ENCODE data around the gene ZNF724.
"Not testable (repeated sequence)": the region's sequence is repeated elsewhere in the genome, so short reads cannot be mapped to it uniquely, and the experiment has no call there.

ZNF724 gene

DNA sequence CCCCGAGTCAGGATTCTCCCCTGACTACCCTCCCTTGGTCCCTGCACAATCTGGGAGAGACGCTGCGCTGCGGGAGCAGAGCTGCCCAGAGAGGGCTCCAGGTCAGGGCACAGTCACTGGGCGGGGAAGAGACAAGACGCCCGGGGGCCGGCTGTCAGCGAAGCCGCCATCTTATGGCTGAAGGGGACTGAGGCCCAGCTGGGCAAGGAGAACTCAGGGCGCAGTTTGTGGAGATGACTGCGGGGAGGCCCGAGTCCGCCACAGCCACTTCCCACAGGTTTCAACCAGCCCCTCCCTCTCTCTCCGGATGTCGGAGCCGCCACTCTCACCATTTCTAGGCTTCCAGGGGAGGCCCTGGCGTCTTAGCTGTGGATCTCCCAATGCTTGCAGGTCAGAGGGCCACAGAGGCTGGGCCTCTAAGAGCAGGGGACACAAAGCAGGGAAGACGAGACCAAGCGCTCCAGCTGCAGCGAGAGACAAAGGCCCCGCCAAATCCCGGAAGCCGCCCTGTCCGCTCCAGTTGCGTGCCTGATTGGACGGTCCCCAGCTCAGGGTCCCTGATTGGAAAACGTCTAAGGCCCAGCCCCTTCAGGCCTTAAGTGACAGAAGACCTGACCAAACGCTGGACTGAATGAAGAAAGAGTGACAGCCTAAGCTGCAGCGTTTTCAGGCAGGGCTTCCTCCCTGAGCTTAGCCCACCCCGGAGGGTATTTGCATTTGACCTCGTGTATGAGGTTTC, at the start of gene ZNF724:
Gene ZNF724 (minus strand): TSS at position 484 of the 739 bp plus-strand sequence. CDS start 152 bp downstream, at position 332.
- peak; percentile 95 for DNase-seq (ENCODE audit: low spot score)

DNA sequence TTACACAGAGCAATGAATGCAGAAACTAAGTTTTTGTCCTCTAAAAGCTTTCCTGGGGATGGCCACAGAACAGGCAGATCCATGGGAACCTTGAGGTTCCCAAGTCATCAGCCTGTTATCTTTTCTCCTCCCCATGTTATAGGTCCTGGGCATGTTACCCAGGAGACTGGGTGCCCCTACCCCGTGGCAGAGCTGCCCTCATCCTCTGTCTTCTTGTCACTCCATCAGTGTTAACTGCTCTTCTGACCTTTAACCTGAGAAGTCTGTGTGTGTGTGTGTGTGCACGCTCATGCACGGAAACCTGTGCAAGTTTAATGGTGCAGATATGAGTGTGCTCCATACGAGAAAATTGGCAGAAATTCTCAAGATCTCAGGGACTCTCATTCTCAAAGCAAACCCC, 43.9 kb upstream of the ZNF724 start:
- DNase-seq (ENCODE audit: low spot score): no peak

- DNase-seq (ENCODE audit: low spot score): not testable (repeated sequence)
Observed at GRCh38 chr19:23289966-23290365, 39.8 kb upstream of the ZNF724 start.

DNA sequence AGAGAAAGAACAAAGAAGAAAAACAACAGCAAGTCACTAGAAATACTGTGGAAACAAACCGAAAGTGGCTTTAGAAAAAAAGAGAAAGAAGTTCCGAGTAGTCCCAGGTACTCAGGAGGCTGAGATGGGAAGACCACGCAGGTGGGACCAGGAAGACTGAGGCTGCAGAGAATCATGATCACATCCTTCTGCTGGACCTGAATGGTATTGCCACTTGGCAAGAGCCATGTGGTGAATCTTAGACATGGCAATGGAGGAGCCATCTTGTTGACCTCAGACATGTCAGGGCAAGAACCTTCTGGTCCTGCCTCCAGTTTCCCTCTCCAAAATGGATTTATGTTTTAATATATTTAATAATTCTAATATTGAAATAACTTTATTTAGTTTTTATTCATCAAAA, 37.4 kb upstream of the ZNF724 start:
- no peak for DNase-seq (ENCODE audit: low spot score)

DNA sequence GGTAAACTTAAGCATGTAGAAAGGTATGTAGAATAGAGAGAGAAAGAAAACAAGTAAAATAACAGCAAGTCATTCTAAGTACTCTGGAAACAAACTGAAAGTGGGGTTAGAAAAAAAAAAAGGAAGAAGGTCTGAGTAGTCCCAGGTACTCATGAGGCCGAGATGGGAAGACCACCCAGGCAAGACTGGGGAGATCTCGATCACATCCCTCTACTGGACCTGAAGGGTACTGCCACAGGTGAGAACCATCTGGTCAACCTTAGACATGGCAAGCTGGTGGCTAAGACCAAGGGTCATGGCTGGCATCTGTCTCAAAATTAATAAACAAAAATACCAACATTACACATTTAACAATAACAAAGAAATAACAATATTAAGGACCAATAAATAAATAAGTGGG, 36.3 kb upstream of the ZNF724 start:
- DNase-seq (ENCODE audit: low spot score): no peak

DNA sequence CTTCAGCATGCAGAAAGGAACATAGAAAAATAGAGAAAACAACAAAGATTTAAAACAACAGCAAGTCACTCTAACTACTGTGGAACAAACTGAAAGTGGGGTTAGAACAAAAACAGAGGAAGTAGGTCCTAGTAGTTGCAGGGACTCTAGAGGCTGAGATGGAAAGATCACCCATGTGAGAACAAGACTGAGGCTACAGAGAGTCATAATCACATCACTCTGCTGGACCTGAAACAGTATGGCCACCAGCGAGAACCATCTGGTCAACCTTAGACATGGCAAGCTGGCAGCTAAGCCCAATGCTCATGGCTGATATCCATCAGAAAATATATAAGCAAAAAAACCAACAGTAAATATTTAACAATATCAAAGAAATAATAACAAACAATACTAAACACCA, 35.8 kb upstream of the ZNF724 start:
- no peak for DNase-seq (ENCODE audit: low spot score)

DNA sequence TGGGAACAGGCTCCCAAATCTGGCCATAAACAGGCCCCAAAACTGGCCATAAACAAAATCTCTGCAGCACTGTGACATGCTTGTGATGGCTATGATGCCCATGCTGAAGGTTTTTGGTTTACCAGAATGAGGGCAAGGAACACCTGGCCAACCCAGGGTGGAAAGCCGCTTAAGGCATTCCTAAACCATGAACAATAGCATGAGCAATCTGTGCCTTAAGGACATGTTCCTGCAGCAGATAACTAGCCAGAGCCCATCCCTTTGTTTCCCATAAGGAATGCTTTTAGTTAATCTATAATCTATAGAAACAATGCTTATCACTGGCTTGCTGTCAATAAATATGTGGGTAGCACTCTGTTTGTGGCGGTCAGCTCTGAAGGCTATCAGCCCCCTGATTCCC, 35.1 kb upstream of the ZNF724 start:
- DNase-seq (ENCODE audit: low spot score): not testable (repeated sequence)

DNA sequence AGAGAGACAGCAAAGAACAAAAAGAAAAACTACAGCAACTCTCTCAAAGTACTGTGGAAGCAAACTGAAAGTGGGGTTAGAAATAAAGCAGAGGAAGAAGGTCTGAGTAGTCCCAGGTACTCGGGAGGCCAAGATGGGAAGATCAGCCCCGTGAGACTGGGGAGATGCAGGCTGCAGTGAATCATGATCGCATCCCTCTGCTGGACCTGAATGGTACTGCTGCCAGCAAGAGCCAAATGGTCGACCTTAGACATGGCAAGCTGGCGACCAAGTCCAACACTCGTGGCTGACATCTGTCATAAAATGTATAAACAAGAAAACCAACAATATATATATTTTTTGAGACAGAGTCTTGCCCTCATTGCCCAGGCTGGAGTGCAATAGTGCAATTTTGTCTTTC, 33.7 kb upstream of the ZNF724 start:
- no peak for DNase-seq (ENCODE audit: low spot score)

DNA sequence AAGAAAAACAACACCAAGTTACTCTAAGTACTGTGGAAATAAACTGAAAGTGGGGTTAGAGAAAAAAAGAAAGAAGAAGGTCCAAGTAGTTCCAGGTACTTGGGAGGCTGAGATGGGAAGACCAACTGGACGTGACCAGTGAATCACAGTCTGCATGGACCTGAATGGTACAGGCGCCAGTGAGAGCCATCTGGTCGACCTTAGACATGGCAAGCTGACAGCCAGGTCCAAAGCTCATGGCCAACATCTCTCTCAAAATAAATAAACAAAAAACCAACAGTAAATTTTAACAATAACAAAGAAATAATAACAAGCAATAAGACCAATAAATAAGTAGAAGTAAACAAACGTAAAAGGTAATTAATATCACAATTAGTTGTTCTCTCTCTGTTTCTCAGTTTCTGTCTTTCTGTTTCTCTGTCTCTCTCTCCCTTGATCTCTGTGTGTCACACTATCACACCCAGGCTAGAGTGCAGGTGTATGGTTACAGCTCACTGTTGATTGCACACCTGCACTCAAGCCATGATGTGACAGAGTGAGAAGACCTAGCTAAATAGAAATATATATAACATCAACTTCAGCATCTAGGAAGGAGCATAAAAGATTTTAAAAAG, 31.6 kb upstream of the ZNF724 start:
- DNase-seq (ENCODE audit: low spot score): no peak

DNA sequence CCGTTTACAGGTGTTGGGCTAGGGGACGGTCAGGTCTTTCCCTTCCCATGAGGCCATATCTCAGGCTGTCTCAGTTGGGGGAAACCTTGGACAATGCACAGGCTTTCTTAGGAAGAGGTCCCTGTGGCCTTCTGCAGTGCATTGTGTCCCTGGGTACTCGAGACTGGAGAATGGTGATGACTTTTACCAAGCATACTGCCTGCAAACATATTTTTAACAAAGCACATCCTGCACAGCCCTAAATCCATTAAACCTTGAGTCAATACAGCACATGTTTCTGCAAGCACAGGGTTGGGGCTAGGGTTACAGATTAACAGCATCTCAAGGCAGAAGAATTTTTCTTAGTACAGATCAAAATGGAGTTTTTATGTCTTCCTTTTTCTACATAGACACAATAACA, 27.9 kb upstream of the ZNF724 start:
- DNase-seq (ENCODE audit: low spot score): not testable (repeated sequence)

GRCh38 chr19:23273590-23274412, 23.6 kb upstream of the ZNF724 start:
- DNase-seq (ENCODE audit: low spot score): peak; percentile 92

- no peak for DNase-seq (ENCODE audit: low spot score)
Observed at GRCh38 chr19:23273022-23273589, 22.9 kb upstream of the ZNF724 start.

DNA sequence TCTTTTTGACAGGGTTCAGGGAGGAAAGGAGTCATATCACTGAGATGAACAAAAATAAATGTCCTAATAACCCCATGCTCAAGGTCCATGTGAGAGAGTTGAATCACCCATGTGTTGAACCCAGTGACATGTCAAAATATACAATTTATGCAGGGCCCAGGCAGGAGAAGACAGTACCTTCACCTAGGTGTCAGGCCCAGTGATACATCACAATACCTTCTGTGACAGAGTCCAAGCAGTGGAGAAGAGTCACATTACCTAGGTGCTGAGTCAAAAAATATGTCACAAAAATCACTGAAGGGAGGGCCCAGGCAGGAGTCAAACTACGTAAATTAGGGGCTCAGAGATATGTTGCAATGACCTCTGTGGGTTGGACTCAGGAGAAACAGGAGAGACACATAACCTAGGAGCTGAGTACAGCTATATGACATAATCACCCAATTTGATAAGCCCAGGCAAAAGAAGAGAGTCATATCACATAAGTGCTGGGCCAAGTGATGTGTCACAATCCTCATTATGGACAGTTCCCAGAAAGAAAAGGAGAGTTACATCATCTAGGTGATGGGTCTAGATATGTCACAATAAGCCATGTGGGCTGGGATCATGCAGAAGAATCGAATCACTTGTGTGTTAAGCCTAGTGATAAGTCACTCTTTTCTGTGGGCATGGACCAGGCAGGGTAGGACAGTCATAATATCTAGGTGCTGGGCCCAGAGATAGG, 13.8 kb upstream of the ZNF724 start:
- no peak for DNase-seq (ENCODE audit: low spot score)

- DNase-seq (ENCODE audit: low spot score): no peak
Observed at GRCh38 chr19:23263396-23263795, 13.2 kb upstream of the ZNF724 start.

GRCh38 chr19:23262920-23263319, 12.7 kb upstream of the ZNF724 start:
- DNase-seq (ENCODE audit: low spot score): no peak

- no peak for DNase-seq (ENCODE audit: low spot score)
Observed at GRCh38 chr19:23261496-23262020, 11.4 kb upstream of the ZNF724 start.

- DNase-seq (ENCODE audit: low spot score): no peak
Observed at GRCh38 chr19:23260956-23261355, 10.8 kb upstream of the ZNF724 start.

DNA sequence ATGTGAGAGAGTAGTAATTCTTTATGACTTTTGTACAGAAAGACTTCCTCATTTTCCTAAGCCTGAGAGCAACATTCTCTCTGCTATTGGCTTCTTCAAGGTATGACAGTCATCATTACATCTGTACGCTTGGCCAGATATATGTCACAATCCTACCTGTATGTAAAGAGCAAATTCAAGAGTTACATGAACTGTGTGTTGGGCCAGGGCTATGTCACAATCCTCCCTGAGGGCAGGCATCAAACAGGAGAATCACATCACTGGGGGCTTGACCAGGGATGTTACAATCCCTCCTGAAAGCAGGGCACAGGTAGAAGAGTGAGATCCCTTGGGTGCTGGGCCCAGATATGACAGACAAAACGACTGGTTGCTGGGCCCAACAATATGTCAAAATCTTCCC, 9.8 kb upstream of the ZNF724 start:
- DNase-seq (ENCODE audit: low spot score): no peak

DNA sequence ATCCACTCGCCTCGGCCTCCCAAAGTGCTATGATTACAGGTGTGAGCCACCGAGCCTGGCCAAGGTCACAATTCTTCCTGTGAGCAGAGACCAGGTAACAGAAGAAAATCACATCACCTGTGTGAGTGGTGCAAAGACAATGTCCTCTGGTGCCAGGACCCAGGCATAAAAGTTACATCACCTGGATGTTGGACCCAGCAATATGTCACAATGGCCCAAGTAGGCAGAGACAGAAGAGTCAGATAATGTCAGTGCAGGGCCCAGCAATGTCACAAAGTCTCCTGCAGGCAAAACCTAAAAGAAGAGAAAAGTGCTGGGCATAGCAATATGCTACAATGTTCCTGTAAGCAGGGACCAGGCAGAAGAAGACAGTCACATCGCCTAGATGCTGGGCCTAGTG, 5.5 kb upstream of the ZNF724 start:
- DNase-seq (ENCODE audit: low spot score): no peak

DNA sequence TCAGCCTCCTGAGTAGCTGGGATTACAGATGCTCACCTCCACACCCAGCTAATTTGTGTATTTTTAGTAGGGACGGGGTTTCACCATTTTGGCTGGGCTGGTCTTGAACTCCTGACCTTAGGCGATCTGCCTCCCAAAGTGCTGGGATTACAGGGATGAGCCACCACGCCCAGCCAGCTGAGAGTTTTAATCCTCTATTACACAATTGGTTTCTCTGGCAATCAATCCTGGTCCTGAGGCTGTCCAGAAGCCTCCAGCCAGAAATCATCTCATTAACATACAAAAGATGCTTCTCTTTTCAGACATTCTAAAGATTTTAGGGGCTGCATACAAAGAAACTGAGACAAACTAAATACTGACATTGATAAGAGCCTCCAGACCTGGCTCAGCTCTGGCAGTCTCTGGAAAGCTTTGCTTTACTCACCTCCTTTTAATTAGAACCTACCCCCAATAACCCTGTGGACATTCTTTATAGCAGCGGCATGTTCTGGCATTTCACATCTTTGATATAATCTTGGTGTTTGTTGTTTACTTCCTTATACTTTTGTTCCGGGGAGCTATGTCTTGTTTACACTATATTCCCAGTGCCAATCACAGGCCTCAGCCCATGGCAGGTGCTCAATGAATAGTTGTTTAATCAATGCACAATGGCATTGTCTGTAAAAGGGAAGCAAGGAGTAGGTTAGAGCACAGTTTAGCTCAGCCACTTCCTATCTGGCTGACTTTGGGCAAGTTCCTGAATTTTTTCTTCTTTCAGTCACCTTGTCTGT, 4.1 kb upstream of the ZNF724 start:
- no peak for DNase-seq (ENCODE audit: low spot score)

GRCh38 chr19:23253256-23253655, 3.1 kb upstream of the ZNF724 start:
- DNase-seq (ENCODE audit: low spot score): not testable (repeated sequence)

Data from left forelimb (tissue), 1 donor.